A172 (cell line): ENCODE results near the gene LCN2. TPM values are rescaled to one million over a fixed set of nuclear protein-coding genes. Genes with fewer than 3 reads are reported as not detected.
"Not testable (repeated sequence)": the region's sequence is repeated elsewhere in the genome, so short reads cannot be mapped to it uniquely, and the experiment has no call there.

ENCODE experiments used
- DNase-seq: peaks from one replicate; pipeline ENCODE4 v3.0.0-alpha.2; 2015; ENCODE audit warnings: low spot score
- total RNA-seq: library from RNA; depleted of rRNA; stranded (reverse); fragments of >200 nt; shearing (Covaris generic); gene quantifications from 2 replicates; pipeline ENCODE4 v1.2.3, GENCODE V29; 2014; rRNA removed

The LCN2 gene
- 0.14 and 1.1 TPM in 2 replicates for total RNA-seq

DNA sequence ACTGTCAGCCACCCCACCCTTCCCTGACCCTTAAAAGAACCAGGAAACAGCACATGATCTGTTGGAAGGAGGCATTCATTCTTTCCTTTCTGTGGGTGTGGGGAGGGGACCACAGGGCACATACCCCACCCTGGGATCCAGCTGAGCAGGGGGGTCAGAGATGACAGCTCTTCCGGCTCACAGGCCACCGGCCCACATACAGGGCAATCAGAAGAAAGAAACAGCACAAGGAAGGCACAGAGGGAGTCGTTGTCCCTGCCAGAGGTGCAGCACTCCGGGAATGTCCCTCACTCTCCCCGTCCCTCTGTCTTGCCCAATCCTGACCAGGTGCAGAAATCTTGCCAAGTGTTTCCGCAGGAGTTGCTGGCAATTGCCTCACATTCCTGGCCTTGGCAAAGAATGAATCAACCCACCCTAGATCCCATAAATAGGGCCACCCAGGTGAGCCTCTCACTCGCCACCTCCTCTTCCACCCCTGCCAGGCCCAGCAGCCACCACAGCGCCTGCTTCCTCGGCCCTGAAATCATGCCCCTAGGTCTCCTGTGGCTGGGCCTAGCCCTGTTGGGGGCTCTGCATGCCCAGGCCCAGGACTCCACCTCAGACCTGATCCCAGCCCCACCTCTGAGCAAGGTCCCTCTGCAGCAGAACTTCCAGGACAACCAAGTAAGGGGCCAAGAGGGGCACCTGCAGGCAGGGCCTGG is at the start of gene LCN2:
Gene LCN2, plus strand, starts transcription at position 453 of the 701 bp plus-strand sequence. Its CDS starts 73 bp downstream, at position 526.
- DNase-seq = peak; percentile 72

DNA sequence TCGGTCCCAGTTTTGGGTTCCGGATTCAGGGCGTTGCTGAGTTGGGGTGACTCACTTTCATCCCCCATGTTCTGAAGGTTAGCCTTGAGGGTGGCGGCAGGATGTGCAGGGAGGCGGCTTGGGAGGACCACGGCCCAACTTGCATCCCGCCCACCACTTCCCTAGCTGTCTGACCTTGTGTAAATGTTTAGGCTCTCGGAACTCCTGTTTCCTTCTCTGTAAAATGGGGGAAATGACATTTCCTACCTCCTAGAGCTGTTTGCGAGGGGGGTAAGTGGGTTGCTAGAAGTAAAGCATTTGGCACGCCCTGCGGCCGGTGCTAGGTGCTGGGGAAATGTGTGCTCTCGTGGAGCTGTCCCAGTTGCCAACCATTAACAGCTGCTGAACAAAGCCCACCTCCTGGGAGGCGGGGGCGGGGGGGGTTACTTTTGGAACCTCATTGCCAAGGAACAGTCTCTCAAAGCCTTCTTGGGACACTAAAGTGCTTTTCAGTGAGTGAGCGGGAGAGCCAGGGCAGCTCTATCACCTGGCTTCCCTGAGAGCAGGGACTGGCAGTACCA is 49.2 kb upstream of the LCN2 start:
- peak; percentile 74 for DNase-seq

DNA sequence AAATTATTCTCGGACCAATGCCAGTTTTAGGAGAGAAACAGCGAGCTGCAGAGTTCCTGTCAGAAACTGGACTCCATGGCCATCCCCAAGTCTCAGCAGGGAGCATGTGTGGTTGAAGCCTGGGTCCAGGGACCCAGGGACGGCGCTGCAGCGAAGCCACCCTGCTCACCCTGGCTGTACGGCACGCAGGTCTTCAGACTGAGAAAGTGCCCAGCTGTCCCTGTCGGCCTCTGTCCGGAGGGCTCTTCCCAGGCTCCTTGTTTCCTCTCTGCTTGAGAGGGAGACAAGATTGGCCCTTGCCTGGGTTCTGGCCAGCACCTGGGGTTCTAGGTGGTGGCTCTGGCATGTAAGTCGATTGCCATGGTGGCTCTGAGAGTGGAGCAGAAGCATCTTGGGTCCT is 48.7 kb upstream of the LCN2 start:
- DNase-seq = no peak

DNA sequence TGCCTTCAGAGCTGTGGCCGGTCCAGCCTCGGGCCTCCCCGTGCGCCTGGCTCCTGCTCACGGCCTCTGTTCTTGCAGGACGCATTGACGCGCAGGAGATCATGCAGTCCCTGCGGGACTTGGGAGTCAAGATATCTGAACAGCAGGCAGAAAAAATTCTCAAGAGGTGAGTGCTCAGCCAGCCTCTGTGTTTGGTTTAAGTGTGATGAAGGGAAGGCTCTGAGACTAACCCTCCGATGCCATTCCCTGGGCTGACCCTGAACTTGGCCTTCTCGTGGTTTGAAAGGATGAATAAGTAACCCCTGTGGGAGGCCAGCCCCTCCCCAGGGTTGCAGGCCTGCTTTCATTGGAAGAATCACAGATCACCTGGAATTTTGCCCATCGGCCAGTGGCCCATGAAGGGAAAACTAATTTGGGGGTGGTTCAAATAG is 48.0 kb upstream of the LCN2 start:
- no peak for DNase-seq

DNA sequence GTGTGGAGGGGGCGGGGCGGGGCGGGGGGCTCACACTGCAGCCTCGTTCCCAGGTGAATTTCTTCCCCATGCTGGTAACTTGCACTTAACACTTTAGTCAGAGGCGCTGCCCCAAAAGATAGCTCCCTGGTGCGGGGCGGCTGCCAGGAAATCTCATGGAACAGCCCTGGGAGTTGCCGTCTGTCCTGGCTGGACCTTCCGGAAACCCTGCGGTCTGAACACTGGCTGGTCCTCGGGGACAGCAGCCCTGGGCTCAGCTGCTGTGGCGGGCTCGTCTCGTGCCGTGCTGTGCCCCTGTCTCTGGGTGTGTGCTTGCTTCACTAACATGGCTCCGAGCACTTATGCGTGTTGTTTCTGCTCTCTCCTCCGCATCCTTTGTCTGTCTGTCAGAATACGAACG is 47.6 kb upstream of the LCN2 start:
- DNase-seq = no peak

DNA sequence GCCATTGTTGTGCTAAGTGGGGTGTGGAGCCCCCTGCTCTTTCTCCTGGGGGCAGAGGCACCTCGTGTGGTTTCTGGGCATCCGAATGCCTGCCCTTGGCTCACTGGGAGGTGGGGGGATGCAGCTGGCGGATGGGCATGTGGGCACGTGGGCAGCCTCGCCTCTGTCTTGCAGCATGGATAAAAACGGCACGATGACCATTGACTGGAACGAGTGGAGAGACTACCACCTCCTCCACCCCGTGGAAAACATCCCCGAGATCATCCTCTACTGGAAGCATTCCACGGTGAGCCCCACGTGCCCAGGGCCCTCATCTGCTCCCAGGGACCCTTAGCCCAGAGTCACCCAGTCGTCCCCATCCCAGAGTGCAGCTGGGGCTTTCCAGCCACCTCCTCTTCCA is 47.1 kb upstream of the LCN2 start:
- no peak for DNase-seq

DNA sequence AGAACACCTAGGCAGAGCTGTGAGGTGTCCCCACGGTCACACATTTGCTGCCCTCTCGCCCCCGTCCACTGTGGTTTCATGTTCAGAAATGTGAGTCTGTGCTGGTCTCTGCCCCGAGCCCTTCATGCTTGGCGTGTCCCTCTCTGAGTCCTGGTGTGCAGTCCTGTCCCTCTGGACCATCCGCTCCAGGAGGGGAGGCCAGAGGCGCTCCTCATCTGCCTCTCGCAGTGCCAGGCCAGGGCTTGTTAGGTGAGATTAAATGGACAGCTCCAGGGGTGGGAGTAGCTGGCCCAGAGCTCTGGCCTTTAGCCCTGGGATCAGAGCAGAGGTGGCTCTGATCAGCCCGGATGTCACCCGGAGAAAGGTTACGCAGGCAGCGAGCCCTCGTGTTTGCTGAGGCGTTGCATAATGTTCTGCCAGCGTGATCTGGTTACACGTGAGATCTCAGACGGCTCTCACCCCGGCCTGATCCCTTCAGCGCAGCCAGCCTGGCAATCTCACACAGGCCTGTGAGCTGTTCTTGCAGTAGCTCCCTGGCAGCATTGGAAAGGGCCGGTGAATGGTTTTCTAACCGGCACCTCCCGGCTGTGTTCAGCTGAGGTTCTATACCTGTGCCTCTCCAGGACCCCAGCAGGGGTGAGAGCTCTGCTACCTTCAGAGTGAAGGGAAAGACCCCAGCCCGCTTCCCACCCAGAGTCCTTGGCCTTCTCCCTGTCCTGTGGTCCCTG is 46.2 kb upstream of the LCN2 start:
- no peak for DNase-seq

DNA sequence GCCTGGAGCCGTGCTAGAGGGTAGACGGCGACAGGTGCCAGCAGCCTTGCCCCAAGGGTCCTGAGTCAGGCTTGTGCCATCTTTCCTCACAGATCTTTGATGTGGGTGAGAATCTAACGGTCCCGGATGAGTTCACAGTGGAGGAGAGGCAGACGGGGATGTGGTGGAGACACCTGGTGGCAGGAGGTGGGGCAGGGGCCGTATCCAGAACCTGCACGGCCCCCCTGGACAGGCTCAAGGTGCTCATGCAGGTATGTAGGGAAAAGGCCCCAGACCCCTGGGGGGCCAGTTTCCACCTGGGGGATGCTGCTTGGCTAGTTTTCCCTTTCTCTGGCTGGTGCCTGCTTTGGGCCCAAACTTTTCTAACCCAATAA is 45.7 kb upstream of the LCN2 start:
- DNase-seq = no peak

DNA sequence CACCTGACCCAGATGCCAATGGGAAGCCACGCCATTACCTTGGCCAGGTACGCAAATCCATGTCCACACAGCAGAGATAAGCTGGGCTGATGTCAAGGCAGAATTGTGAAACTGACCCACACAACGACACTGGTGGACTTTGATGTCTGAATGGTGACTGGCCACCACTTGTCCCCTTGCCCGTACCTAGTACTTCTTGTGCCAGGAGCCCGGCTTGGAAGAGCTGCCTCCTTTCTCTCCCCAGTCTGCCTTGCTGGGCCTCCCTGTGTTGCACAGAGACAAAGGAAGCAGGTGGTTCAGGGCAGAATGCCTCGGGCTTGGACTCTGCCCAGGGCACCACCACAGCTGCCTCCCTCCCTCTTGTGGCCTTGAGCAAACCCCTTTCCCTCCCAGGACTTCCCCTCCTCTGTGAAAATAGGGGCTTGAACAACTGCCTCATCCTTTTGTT is 45.1 kb upstream of the LCN2 start:
- DNase-seq = peak; percentile 45

DNA sequence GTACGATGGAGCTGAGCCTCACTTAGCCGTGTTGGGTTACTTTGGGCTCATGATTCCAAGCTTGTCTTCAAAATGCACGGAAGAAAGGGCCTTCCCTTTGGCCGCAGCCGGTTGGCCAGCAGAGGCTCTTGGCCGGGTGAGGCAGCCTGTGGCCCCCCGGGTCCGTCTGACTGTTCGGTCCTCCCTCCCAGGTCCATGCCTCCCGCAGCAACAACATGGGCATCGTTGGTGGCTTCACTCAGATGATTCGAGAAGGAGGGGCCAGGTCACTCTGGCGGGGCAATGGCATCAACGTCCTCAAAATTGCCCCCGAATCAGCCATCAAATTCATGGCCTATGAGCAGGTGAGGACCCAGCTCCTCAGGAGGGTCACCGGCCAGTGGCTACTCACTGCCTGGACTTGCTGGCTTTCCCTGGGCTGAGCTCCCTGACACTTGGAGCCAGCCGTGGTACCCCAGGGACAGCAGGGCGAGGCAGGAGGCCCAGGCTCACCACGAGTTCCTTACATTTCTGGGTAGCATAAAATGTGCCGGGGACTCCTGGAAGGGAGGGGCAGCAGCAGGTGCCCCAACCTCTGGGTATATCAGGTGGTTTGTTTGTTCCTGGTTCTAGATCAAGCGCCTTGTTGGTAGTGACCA is 43.6 kb upstream of the LCN2 start:
- DNase-seq = no peak

DNA sequence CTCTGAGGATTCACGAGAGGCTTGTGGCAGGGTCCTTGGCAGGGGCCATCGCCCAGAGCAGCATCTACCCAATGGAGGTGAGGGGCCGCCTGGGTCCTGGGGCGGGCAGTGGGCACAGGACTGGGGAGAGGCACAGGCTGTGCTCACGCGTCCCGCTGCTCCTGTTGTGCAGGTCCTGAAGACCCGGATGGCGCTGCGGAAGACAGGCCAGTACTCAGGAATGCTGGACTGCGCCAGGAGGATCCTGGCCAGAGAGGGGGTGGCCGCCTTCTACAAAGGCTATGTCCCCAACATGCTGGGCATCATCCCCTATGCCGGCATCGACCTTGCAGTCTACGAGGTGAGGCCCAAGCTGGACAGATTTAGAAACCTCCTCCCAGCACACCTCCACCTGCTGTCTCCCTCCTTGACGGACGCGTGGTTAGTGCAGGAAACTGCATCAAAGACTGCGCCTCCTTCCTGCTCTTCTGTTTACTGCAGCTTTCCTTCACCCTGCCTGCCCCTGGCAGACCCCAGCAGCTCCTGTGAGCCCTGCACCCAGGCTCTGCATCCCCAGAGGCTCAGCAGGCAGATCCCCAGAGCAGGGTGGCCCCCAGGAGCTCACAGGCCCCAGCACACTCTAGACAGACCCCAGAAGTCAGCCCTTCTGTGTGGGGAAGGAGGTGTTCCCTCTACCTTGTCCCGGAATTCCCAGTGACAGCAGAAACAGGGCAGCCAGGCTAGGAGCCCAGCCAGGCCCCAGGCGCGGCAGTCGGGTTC is 42.9 kb upstream of the LCN2 start:
- DNase-seq = no peak

DNA sequence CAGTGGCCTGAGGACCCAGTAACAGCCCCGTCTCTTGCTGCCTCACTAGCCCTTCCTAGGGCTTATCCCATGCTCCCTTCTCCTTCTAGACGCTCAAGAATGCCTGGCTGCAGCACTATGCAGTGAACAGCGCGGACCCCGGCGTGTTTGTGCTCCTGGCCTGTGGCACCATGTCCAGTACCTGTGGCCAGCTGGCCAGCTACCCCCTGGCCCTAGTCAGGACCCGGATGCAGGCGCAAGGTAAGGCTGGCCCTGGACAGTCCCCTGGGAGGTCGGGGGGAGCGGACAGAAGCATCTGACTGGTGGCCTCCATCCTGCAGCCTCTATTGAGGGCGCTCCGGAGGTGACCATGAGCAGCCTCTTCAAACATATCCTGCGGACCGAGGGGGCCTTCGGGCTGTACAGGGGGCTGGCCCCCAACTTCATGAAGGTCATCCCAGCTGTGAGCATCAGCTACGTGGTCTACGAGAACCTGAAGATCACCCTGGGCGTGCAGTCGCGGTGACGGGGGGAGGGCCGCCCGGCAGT is 42.2 kb upstream of the LCN2 start:
- no peak for DNase-seq

DNA sequence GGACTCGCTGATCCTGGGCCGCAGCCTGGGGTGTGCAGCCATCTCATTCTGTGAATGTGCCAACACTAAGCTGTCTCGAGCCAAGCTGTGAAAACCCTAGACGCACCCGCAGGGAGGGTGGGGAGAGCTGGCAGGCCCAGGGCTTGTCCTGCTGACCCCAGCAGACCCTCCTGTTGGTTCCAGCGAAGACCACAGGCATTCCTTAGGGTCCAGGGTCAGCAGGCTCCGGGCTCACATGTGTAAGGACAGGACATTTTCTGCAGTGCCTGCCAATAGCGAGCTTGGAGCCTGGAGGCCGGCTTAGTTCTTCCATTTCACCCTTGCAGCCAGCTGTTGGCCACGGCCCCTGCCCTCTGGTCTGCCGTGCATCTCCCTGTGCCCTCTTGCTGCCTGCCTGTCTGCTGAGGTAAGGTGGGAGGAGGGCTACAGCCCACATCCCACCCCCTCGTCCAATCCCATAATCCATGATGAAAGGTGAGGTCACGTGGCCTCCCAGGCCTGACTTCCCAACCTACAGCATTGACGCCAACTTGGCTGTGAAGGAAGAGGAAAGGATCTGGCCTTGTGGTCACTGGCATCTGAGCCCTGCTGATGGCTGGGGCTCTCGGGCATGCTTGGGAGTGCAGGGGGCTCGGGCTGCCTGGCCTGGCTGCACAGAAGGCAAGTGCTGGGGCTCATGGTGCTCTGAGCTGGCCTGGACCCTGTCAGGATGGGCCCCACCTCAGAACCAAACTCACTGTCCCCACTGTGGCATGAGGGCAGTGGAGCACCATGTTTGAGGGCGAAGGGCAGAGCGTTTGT is 41.6 kb upstream of the LCN2 start:
- no peak for DNase-seq

DNA sequence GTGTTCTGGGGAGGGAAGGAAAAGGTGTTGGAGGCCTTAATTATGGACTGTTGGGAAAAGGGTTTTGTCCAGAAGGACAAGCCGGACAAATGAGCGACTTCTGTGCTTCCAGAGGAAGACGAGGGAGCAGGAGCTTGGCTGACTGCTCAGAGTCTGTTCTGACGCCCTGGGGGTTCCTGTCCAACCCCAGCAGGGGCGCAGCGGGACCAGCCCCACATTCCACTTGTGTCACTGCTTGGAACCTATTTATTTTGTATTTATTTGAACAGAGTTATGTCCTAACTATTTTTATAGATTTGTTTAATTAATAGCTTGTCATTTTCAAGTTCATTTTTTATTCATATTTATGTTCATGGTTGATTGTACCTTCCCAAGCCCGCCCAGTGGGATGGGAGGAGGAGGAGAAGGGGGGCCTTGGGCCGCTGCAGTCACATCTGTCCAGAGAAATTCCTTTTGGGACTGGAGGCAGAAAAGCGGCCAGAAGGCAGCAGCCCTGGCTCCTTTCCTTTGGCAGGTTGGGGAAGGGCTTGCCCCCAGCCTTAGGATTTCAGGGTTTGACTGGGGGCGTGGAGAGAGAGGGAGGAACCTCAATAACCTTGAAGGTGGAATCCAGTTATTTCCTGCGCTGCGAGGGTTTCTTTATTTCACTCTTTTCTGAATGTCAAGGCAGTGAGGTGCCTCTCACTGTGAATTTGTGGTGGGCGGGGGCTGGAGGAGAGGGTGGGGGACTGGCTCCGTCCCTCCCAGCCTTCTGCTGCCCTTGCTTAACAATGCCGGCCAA is 40.8 kb upstream of the LCN2 start:
- DNase-seq = no peak

DNA sequence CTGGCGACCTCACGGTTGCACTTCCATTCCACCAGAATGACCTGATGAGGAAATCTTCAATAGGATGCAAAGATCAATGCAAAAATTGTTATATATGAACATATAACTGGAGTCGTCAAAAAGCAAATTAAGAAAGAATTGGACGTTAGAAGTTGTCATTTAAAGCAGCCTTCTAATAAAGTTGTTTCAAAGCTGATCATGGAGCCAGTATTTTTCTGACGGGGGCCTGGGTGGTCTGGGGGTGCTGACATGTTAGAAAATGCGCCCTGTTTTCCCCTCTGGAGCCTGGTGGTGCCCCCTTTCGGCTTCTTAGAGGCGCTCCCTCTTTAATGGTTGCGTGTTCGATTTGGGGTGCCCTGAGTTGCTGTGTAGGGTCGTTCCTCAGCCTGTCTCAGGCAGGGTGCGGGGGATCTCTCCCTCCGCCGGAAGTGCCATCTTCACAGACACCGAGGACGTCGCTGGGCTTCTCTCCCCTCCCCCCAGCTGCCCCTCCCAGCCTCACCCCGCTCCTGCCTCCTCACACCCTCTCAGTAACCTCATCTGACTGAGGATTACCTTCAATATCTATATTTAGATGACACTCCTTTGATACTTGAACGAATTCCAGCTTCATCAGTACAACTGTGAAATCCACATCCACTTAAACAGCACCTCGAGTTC is 40.1 kb upstream of the LCN2 start:
- no peak for DNase-seq

DNA sequence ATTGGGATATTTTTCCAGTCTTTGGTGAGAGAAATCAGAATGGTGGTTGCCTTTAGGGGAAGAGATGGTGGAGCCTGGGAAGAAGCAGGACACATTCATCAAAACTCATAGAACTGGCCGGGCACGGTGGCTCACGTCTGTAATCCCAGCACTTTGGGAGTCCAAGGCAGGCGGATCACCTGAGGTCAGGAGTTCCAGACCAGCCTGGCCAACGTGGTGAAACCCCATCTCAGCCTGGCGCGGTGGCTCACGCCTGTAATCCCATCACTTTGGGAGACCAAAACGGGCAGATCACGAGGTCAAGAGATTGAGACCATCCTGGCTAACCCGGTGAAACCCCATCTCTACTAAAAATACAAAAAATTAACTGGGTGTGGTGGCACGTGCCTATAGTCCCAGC is 37.5 kb upstream of the LCN2 start:
- not testable (repeated sequence) for DNase-seq

DNA sequence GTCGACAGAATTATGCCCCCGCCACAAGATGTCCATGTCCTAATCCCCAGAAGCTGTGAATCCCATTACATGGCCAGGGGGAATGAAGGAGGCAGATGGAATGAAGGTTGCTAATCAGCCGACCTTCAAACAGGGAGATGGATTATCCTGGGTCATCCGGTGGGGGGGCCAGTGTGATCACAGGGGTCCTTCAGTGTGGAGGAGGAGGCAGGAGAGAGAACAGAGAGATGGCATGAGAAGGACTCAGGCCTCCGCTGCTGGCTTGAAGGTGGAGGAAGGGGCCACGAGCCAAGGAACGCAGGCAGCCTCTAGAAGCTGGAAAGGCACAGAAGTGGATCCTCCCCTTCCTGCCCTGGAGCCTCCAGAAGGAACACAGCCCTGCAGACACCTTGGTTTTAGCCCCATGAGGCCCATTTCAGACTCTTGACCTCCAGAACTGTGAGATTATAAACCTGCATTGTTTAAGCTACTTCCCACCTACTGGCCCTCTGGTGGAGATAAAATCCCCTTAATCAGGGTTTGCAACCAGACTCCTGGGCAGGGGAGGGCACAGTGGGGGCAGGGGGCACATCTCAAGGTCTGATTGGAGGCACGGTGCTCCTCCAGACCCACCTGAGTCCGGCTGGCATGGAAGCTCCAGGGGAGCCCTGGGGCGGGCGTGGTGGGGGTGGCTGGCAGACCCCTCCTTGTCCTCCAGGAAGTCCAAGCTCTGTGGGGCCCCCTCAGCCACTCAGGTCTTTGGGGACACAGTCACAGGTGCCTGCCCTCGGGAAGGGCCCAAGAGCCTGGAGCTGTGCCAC is 35.5 kb upstream of the LCN2 start:
- DNase-seq = no peak
